GM21825 (cell line): ENCODE results near the gene PRM1.
A peak's percentile ranks its signal among the peaks of the same experiment; 100 is the strongest.

Experiments used
- ATAC-seq: cut with Tn5 transposase; IDR thresholded peaks from one replicate; pipeline ENCODE4 v1.9.1; 2021; ENCODE audit warnings: mild to moderate bottlenecking, moderate library complexity; ENCODE audit not compliant: unreplicated experiment

The PRM1 gene, protein sequence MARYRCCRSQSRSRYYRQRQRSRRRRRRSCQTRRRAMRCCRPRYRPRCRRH

GRCh38 chr16:11280616-11281522 is at the start of gene PRM1:
Gene PRM1 (minus strand): TSS chr16:11281330. CDS start chr16:11281238, 92 bp downstream.
- ATAC-seq = no peak

DNA sequence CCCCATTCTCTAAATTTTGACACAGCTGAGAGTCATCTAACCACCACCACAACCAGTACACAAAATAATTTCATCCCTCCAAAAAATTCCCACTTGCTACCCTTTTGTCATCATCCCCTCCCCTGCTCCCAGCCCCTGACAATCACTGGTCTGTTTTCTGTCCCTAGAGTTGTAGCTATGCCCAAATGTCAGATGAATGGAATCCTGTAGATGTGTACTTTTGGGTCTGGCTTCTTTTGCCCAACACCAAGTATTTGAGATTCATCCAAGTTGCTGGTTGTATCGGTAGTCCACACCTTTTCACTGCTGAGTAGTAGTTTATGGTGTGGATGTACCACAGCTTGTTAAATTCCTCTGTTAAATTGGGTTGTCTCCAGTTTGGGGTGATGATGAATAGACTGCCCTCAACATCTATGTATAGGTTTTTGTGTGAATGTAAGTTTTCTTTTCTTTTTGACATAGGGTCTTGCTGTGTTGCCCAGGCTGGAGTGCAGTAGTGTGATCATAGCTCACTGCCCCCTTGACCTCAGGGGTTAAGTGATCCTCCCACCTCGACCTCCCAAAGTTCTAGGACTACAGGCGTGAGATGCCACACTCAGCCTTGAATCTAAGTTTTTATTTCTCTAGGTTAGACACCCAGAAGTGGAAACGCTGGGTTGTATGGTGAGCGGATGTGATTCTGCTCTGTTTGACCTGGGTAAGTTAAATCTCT is 49.6 kb upstream of the PRM1 start:
- no peak for ATAC-seq

DNA sequence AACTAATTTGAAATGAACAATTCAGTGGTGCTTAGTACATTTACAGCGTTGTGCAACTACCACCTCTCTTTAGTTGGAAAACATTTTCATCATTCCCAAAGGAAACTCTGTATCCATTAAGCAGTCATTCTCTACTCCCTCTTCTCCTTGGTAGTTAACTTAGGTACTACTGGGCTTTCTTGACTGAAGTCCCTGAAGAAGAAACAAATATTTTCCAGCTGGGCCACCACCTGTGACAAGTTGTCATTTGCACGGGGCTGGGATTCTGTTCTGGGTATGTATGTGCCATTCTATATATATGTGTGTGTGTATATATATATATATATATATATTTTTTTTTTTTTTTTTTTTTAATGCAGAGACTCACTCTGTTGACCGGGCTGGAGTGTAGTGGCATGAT is 48.8 kb upstream of the PRM1 start:
- ATAC-seq = no peak

DNA sequence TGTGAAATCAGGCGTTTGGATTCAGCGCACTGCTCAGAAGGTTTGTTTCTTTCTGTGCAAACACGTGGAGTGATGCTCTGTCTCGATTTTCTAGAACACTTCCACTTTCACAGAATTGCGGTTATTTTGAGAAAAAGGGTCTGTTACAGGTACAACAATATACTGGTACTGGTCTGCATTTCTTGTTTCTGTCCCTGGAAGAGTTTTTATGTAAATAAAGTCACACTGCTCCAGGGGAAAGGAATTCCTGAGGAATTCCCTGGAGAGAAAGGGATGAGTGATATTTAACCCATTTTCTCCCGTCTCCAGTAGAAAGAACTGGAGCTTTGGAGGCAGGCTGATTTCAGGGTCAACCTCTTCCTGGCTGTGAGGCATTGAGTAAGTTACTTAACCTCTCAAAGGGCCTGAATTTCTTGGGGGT is 48.0 kb upstream of the PRM1 start:
- peak; percentile 9 for ATAC-seq

DNA sequence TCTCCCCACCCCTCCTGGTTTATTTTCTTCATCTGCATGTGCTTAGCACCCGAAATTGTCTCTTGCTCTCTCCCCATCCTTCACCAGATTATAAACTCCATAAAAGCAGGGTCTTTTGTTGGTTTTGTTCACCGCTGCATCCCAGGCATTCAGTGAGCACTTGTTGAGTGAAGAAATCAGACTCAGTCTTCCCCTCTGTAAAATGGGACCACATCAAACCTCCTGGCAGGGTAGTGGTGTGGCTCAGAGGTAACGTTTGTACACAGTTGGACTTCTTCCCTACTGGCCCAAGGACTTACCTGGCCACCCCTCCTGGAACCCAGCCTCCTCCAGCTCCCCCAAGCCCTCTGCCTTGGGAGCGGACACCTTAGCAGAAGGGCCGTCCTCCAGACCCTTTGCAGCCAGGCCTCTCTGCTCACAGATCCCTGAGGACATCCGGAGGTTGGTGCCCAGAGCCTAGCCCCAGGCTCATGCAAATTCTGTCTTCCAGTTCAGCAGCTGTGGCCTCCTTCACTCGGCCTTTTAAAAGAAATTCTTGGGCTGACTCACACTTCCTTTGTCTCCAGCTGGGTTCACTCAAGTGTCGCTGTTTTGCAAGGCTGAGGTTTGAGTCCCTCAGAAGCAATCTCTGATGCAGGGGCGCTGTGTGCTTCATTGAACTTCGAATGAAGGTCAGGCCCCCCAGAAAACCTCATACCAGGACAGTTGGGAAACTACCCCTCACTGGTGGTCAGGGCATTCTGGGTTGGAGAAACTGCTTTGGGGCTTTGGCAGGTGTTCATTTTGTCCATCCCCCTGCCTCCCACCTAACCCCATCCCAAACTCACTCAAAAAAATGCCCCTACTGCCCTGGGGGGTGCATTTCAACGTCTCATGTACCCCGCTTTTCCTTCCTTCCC is 47.3 kb upstream of the PRM1 start:
- ATAC-seq = peak; percentile 60

DNA sequence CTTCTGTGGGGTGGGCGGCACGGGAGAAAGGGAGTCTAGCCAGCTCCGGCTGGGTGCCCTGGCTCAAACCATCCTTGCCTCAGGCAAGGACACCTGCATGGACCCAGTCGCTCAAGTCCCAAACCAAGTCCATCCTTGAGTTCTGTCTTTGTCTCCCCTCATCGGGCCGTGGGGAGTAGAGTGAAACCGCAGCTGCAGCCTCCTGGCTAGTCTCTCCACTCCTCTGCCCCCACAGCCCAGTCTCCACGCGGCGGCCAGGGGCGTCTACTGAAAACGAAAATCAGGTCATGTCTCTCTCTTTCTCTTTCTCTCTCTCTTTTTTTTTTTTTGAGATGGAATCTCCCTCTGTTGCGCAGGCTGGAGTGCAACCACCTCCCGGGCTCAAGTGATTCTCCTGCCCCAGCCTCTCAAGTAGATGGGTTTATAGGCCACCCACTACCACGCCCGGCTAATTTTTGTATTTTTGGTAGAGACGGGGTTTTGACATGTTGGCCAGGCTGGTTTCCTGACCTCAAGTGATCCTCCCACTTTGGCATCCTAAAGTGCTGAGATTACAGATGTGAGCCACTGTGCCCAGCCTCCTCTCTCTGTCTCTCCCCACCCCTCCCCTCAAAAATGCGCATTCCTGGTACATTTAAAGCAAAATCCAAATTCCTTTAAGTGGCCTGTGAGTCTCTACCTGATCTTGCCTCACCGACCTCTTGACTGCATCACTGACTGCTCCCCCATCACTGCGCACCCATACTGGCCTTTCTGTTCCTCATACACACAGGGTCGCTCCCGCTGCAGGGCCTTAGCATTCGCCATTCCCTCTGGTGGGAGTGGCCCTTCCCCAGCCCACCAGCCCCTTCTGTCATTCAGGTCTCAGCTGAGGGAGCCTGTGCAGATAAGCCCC is 46.4 kb upstream of the PRM1 start:
- ATAC-seq = no peak

DNA sequence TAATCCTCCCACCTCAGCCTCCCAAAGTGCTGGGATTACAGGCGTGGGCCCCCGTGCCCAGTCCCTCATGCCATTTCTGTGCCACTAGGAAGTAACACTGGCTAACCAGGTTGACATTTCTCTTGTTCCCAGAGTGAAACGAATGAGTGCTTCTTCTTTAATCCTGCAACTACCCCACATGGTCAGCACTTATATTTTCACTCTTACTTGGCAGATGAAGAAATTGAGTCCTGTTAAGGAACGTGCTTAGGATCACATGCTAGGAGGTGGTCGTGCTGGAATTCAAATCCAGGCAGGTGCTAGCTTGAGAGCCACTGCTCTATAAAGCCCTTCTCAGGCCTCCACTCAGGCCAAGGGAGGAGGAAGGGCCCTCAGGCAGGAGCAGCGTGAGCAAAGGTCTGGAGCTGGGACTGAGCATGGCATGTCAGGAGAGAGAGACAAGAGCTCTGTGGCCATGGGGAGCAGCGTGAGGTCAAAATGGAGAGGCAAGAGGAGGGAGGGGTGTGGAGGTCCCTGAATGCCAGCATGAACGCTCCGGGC is 45.7 kb upstream of the PRM1 start:
- ATAC-seq = no peak

DNA sequence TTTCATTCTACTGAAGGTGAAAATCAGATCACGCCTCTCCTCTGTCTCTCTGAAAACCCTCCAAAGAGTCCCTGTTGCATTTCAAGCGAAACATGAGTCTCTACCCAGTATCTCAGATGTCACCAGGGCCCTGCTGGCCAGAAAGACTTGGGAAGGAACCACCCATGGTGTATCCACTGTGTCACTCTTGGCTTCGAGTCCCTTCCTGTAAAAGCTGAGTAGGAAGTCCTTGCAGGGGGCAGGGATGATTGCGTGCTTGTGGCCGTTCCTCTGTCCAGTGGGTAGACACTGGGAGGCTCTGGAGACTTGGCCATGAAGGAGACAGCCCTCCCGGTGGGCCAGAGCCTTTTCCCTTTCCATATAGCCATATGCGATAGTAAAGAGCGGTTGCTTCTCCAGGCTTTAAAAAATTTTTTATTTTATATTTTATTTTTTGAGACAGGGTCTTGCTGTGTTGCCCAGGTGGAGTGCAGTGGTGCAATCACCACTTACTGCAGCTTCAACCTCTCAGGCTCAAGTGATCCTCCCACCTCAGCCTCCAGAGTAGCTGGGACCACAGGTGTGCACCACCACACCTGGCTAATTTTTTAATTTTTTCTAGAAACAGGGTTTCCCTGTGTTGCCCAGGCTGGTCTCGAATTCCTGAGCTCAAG is 45.1 kb upstream of the PRM1 start:
- no peak for ATAC-seq

DNA sequence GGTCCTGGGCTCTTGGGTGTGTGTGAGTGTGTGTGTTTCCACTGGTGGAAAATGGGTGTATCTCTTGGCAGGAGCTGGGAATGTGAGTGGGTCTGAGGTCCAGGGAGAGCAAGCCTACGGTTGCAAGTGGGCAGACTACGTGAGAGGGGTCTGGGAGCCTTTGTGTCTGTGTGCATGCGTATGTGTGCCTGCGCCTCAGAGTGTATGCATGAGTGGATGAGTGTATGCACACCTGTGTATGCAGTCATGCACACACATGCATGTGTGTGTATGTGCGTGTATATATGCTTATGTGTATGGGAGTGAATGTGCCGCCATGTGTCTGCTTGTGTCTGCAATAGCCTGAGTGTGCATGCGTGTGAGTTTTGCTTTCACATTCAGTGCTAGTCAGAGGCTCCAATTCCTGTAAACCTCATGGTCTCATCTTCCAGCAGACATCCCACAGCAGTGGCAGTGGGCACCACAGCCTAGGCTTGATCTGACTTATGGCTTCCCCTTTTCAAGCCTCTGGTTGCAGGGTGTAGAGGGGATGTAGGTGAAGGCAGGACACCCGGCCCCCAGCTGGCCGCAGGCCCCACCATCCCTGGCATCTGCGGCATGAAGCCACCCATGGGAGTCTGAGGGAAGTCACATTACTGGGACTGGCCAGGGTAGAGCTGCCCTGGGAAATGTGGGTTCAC is 44.4 kb upstream of the PRM1 start:
- ATAC-seq = no peak

DNA sequence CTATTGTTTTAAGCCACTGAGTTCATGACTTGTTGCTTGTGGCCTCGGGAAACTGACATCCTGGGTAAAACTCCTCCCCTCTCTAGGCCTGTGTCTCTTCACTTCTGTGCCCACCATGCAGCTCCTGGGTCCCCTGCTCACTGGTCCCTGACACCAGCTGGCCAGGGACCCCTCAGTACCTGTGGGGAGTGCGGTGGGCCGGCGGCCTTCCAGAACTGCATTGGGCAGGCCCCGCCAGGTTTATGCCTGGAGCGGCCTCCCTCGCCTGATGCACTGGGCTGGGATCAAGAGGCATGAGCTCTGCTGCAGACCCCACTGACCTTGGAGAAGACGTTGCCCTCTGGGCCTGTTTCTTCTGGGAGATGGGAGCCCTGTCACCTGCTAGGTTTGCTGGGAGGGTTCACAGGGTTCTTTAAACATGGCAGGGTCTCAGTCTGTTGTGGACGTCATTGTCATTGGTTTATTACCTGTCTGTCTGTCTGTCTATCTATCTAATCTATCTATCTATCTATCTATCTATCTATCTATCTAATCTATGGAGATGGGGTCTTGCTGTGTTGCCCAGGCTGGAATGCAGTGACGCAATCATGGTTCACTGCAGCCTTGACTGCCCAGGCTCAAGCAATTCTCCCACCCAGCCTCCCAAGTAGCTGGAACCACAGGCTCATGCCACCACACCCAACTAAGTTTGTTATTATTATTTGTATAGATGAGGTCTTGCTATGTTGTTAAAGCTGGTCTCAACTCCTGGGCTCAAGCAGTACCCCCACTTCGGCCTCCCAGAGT is 42.6 kb upstream of the PRM1 start:
- ATAC-seq = no peak

DNA sequence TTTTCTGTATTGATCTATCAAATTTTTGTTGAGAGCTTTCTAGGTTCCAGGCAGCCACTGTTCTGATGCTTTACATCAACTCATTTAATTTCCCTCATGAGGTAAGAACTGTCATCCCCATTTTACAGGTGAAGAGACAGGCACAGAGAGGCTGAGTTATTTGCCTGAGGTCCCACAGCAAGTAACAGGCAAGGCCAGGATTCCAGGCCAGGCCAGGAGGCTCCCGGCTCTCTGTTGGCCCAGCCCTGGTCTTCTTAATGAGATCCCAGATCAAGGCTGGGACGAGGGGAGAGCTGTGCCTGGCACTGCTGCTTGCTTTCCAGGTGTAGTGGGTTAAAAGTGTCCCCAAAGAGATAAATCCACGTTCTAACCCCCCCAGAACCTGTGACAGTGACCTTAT is 41.7 kb upstream of the PRM1 start:
- ATAC-seq = no peak

DNA sequence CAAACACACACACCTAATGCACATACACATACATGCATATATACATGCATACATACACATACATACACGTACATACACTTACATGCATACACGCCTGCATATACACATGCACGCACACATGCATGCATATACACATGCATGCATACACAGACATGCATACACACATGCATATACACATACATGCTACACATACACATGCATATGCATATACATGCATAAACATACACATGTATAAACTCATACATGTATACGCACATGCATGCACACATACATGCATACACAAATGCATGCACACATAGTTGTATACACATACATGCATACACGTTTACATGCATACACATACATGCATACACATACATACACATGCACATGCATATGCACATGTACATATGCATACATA is 40.5 kb upstream of the PRM1 start:
- ATAC-seq = no peak

- ATAC-seq = no peak
These were observed 39.0 kb upstream of the PRM1 start for GRCh38 chr16:11320170-11320569.

- ATAC-seq = no peak
These were observed 38.5 kb upstream of the PRM1 start for GRCh38 chr16:11319529-11320146.

- ATAC-seq = no peak
These were observed 37.7 kb upstream of the PRM1 start for GRCh38 chr16:11318817-11319216.

- no peak for ATAC-seq
These were observed 35.3 kb upstream of the PRM1 start for GRCh38 chr16:11316331-11317015.

DNA sequence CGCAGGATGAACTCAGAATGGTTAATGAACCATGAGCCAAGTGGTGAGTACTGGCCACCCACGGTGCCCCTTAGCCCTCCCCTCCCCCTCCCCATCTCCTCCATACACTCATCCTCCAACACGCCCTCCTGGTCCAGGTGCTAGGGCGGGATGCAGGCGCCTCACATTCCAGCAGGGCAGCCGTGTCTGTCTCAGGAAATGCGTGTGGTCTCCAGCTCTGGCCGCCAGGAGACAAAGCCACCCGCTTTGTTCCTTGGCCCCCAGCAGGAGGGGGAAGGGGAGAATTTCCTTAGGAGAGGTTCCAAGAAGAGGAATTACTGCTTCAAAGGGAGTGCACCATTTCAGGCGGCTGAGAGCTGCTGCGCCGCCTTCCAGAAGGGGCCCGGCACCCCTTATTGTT is 34.4 kb upstream of the PRM1 start:
- ATAC-seq = no peak
